Activated naive CD8-positive, alpha-beta T cell treated with anti-CD3 and anti-CD28 coated beads, Interleukin-2, amount 50 U/mL, for 16 hours (primary cell): ENCODE measurements around the gene BTBD2.
A peak's percentile ranks its signal among the peaks of the same experiment; 100 is the strongest.

ENCODE experiments used
- DNase-seq: peaks from one replicate; pipeline ENCODE4 v3.0.0-alpha.2; 2020; ENCODE audit warnings: low read depth, low spot score

The BTBD2 gene

DNA sequence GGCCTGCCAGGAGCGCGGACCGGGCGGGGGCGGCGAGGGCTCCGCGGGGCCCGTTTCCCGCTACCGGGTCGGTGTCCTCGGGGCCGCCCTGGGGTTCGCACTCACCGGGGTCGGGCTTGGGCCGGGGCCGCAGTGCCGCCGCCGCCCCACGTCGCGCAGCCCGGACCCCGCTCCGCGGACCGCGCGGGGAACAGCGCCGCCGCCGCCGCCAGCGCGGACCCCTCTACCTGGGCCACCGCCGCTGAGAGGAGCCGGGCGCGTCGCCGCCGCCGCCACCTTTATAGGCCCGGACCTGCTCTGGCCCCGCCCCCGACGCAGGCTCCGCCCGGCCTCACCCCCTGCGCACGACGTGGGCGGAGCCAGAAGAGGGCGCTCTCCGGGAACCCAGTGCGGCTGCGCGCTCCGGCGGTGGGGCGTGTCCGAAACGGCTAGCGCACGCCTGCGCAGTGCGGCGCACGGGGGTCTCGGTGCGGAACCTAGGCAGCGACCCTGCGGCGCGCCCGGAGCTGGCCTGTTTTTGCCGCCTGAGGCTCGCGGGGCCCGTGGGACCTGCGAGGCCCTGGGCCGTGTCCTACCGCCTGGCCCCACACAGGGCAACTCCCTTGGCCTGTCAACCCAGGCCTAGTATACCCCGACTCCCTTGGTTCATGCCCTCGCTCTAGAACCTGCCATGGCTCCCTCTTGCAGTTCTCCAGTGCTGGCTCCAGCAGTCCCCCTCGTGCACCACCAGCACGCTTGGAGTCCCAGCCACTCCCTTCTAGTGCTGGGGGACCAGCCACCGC is 35.7 kb upstream of the BTBD2 start, which contains the start of gene MKNK2:
MKNK2 (minus strand) TSS at position 254 of the 782 bp plus-strand sequence. CDS start 393 bp downstream, outside the sequence.
- peak; percentile 83 for DNase-seq

DNA sequence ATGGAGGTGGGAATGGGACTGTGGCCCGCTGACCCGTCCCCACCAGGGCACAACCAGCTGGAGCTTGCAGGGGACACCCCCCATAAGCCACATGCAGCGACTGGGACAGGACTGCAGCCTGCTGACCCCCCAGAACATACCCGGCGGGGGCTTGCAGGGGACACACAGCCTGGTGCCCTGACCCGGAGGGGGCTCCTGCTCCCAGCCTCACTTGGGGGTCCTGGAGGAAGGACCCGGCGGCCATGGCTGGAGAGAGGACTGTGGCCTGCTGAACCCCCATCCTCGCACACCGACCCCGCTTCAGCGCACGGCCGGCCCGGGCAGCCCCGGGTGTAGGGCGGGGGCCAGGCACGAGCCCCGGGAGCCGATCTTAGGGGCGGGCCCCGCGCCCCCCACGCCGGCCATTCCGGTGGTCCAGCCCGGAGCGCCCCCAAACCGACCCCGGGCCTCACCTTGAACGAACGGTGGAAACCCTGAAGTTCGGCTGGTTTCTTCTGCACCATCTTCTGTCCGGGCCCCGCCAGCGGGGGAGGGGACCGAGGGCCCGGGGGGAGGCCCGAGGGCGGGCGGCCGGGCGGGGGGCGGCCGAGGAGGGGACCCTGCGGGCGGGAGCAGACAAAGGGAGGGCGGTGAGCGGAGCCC is 35.0 kb upstream of the BTBD2 start:
- DNase-seq: no peak

DNA sequence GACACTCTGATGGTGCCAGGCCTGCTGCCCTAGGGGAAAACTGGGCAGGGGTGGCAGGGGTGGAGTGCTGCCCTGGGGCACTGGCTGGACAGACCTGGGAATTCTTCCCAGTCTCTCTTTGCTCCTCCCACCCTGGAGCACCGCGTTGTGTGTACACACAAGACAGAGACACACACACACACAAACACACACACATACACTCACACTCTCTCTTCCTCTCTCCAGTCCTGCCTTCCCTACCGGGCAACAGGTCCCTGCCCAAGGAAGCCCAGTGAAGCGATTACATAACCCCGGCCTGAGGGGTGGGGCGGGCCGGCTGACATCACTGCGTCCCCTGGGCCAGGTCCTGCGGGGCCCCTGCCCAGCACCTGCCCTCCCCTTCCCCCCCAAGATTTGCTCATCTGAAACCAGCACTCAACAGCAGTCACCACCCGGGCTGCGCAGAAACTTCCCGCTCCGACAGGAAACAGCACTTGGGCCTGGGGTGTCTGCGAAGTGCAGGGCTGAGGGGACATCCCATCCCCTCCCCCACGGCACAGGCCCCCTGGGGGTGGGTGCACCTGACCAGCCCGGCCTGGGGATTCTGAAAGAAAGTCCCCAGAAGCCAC is 34.3 kb upstream of the BTBD2 start:
- DNase-seq: no peak

DNA sequence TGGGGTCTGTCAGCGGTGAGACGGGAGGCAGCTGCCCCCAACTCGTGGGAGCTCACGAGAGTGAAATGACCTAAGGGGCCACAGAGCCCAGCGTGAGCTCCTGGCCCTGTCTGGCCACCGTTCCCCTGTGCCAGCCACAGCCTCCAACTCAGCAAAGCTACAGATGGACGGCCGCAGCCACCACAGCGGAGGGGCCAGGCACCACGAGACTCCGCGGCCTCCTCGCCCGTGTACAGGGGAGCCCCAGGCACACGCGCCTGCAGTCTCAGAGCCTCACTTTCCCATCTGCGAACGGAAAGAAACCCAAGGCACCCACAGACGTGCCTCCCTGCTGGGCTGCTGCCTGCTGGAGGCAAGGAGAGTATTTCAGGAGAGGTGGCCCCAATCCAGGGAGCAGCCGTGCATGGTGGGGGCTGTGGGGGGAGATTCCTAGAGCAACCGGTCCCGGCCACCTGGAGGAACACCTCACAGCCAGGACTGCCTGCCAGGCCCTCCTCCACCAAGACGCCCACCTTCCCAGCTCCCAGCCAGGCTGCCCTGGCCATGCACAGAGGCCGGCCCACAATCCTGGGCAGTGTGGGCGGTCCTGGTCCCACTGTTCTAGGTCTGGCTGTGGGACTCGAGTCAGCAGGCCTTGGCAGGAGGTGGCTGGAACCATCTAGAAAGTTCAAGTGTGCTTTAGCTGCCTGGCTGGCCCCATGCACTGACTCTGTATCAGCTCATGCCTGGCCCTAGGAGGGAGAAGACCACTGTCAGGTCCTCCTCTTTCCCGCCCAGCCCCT is 33.6 kb upstream of the BTBD2 start:
- no peak for DNase-seq

DNA sequence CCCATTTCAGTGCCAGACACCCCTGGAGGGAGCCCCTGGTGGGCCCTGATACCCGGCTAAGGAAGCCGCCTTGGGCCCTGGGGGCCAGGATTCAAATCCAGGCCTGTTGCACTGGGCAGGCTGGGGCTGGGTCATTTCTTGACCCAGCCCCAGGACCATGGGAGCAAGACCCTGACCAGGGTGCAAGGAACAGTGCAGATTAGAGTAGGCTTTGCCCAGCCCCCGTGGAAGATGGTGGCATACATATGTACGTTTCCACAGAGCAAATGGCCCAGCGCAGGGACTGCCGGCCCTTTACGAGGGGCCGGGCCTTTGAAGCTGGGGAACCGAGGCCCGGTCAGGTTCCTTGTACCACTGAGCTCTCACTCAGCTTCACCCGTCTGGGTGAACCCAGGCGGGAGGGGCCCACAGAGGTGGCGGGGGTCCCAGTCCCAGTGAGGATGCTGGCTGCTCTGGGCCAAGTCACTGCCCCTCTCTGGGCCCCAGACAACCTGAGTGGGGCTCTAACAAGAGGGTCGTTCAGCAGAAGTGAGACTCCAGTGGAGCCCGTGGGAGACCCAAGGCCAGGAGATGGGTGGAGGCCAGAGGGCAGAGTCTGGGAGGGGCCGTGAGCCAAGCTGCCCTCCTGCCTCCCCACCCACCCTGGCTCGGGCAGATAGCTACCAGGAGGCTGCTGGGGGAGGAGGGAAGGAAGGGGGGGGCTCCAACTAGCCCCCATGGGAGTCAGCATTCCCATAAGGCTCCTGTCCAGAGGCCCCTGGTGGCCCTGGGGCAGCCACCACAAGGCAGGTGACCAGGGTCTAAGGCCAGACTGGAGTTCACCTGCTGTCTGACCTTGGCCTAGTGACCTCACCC is 32.8 kb upstream of the BTBD2 start:
- DNase-seq: no peak

DNA sequence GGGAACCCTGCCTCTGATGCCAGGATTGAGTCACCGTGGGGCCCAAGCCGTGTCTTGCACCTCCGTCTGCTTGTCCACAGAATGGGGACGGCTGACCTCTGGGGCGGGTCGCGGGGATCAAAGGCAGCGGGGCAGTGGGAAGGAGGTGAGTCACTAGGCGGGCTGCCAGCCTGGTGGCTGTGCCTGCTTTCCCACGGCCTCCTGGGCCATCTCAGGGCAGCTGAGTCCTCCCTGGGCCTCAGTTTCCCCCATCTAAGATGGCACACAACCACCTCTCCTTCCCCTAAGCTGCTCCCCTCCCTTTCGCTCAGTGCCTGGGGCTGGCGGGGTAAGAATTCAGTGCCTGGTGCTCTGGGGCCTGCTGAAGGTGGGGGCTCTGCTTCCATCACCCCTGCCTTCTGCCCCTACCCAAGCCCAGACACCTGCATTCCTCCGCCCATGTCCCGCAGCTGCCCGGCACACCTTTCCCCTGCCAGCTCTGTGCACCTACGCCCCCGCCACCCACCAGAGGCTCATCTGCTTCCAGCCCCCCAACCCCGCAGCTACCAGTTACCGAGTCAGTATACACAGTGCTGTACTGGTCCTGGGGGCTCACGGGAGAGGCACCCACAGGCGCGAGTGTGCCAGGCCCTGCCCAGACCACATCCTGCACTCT is 32.1 kb upstream of the BTBD2 start:
- DNase-seq: no peak

DNA sequence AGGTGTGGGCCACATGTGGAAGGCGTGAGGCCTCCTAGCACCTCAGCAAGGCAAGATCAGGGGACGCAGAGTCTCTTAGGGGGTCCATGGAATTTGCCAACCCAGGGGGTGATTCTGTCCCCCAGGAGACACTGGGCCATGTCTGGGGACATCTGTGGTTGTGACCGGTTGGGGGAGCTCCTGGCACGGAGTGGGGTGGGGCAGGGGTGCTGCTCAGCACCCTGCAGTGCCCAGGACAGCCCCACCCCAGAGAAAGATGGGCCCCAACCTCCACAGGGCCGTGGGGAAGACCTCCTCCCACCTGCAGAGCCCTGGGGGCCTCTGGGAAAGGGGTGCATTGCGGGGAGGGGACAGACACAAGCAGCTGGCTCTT is 31.5 kb upstream of the BTBD2 start:
- DNase-seq: no peak

DNA sequence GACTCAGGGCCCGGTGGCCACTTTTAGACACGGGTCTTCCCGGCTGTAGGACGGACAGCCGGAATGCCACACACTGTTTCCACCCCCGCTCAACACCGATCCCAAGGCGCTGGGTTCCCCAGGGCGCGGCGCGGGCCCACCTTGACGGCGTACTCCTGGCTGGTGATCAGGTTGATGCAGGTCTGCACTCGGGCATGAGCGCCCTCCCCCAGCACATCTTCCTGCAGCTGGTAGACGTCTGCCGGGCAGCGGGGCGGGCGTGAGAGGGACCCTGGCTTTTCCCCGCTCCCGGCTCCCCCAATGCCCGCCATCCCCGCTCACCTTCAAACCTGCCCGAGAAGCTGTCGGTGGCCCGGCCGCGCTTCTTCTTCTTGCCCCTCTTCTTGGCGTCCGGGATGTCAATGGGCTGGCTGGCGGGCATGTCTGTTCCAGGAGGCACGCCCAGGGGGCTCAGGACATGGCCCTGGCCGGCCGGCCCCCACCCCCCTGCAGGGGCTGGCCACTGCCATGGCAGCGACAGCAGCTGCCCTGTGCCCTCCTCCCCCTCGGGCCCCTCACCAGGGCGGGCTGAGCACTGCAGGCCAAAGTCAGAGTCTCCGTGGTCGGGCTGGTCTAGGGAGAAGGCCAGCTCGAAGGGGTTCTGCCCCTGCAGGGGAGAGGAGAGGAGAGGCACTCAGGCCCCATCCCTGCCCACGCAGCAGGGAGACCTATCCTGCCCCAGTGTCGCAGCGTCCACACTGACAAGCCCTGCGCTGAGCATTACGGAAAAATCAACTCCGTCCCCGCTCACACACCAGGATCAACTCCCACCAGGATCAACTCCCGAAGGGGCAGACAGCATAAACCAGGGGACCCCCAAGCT is 30.8 kb upstream of the BTBD2 start:
- DNase-seq: no peak

DNA sequence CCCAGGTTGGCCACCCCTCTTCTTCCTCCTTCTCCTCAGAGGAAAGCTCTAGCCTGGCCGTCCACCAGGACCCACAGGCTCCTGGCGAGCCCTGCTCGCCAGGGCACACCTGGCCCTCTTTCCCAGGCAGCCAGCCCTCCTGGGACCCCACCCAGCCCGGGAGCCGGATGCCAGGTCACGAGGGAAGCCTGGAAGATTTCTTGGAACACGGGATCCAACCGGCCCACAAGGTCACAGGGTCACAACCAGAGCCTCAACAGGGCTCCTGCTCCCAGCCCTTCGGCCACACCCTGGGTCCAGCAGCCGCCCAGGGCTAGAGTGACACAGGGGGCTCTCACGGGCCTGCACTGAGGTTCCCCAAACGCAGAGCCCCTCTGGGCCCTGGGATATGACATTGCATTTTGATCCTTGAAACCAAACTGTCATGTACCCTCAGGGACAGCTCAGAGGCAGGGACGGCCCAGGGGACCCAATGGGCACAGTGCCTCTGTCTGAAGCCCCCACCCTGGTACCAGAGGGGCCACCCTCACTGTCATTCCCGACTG is 30.1 kb upstream of the BTBD2 start:
- no peak for DNase-seq

DNA sequence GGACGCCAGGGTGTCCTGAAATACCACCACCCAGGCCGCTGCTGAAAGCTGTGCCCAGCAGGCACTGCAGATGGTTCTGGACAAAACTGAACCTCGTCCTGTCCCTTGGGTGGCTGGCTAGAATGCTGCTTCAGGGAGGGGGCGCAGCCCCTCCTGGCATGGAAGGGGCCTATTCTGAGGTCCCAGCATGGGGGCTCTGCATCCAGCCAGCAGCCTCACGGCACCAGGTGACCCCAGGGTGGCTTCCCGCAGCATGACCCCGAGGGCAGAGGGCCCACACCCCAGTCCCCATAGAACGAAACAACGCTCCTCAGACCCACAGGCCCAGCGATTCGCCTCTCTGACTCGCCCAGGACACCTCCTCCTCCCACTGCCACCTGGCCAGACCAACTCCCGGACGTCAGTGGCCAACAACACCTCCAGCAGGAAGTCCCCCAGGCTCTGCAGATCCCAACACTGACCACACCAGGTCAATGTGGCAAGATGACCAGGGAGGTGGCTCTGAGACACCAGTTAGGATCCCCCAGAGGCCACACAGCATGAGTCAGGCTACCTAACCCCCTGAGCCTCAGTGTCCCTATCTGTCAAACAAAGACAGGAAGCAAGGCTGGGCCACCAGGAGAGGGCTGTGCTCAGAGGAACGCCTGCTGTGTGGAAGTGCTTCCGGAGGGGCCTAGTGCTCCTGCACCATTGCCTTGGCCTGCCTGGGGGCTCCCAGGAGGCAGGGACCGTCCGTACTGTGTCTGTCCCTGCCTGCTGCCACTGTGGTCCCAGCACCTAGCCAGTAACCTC is 29.4 kb upstream of the BTBD2 start:
- no peak for DNase-seq

DNA sequence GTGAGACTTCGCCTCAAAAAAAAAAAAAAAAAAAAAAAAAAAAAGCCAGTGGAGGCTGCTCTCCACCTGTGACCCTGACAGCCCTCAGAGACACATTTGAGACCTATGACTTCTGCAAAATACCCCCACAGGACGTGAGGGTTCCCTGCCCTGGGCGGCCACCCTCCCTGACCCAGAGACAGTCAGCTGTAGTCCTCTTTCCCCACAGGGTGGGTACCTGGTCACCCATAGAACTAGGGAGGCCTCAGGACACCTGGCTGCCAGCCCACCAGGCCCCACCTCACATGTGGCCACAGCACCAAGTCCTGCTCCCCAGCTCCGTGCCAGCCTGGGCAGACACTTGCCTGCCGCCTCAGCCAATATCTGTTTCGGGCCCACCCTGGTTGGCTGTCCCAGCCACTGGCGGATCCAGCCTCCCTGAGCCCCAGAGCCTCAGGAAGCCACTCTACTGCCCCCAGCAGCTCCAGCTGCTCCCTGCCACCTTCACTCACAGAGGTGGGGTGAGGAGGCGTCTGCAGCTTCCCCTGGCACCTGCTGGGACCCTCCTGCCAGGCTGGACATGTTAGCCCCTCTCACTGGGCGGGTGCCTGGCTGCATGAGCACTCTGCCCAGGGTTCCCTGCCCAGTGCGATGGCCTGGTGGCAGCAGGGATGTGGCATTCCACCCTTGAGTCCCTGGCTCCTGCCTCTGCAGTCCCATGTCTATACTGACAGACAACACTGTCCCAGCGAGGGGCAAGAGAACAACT is 28.6 kb upstream of the BTBD2 start:
- no peak for DNase-seq

DNA sequence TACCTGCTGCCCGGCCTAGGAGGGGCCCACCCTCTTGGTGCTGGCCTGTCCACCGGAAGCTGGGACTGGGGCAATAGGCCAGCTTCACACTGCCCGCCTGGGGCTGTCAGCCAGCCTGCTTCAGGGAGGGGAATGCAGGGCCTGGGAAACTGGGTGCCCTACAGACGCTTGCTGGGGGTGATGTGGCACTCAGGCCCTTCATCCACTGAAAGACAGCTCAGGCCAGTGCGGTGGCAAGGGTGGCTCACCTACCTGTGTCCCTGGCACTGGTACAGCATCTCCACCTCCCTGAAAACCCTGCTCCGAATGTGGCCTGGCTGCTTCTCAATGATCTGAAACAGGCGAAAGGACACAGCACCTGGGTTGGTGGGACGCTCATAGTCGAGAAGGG is 27.7 kb upstream of the BTBD2 start:
- DNase-seq: no peak

DNA sequence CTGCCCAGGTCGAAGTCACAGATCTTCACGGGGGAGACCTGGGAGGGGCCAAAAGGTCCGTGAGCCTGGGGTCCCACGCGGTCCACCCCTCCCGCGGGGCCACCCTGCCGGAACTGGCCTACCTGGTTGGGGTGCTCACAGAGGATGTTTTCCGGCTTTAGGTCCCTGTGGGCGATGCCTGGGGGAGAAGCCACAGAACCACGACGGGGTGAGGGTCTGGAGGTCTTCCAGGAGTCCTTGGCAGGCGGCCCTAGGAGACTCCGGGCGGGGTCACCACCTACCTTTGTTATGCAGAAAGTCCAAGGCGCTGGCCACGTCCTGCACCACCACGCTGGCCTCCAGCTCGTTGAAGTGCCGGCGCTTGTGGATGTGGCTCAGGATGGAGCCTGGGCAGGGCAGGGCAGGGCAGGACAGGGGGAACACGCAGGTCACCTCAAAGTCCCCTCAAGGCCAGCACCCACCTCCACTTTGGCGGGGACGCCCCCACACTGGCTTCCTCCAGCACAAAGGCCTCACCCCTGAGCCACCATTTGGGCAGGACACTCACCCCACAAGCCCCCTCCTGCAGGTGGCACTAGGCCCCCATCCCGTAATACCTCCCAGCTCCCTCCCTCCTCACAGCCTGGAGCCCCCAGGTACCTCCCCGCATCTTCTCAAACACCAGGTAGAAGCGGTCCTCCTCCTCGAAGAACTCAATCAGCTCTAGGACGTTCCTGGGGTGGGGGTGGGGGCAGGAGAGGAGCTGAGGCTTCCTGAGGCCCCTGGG is 27.2 kb upstream of the BTBD2 start:
- DNase-seq: no peak

DNA sequence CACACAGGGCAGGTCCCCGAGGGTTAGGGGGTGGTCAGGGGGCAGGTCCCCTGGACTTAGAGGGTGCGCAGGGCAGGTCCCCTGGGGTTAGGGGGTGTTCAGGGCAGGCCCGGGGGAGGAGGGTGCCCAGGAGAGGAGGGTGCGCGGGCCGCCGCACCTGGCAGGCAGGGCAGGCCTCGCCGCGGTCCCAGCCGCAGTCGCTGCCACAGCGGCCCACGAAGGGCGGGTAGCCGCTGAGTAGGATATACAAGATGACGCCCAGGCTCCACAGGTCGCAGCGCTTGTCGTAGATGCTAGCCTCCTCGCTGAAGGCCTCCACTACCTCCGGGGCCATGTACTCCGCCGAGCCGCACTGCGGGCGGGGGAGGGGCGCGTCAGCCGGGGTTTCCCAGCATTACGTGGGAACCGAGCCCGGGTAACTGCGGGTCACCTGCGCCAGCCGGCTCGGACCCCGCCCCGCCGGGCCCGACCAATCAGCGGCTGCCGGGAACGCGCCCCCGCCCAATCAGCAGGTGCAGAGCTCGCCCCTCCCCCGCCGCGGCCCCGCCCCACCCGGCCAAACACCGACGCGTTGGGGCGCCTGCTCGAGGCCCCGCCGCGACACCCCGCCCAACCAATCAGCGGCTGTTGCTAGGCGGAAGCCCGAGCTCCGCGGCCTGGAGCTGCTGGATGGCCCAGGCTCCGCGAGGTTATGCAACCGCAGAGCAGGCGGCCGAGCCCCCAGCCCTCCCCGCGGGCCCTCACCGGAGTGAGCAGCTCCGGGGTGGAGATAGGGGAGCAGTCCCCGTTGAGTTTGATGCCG is 26.4 kb upstream of the BTBD2 start:
- DNase-seq: peak; percentile 99

DNA sequence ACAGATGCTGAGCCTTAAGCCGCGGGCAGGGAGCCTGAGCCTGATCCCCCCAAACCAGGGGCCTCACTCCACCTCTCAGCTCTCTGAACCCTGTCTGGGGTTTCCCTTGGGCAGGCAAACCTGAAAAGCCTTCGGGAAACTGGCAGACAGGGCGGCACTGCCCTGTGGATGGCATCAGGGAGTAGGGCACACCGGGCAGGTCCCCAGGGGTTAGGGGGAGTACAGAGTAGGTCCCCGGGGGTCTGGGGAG is 25.8 kb upstream of the BTBD2 start:
- DNase-seq: no peak

DNA sequence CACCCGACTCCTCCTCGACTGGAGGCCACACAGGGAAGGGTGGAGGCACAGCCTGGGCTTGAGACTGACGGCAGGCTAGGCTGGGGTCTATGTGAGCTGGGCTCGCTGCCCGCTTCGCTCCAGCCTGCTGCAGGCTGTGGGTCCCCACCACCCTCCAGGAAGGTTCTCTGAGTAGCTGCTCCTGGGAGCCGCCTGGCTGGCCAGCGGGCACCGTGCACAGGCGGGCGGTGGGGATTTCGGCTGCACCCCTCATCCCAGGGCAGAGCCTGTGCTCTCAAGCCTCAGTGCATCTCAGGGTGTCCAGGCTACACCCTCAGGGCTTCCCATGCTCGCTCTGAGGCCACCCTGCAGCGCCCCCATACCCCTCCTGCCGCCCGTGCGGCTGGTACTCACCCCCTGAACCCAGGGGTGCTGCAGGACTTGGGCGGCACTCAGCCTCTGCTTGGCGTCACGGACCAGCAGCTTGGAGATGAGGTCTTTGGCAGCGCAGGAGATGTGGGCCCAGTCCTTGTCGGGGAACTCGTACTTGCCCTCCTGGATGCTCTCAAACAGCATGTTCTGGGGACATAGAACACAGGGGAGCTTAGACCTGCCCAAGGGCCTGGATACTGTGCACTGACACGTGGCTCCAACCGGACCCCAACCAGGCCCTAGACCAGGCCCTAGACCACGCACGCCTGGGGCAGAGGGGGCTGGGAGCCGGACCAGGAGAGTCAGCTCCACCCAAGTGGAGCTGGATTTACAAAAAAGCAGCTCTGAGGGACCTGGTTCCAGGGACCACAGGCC is 25.3 kb upstream of the BTBD2 start:
- DNase-seq: no peak
